GM12873 (cell line): Measurements from ENCODE around the gene PRSS37.

ENCODE experiments used
- CTCF ChIP-seq: IDR thresholded peaks from 2 replicates; pipeline ENCODE4 v1.5.1; 2012; ENCODE audit warnings: low read depth, mild to moderate bottlenecking, moderate library complexity, low read length, control low read depth; ENCODE audit not compliant: insufficient read depth; ENCODE audit errors: missing control alignments

PRSS37 gene

GRCh38 chr7:141841385-141841784 lies at the start of gene PRSS37:
Gene PRSS37 (minus strand): TSS chr7:141841485. CDS start chr7:141841049, 436 bp downstream.
- no peak for TF ChIP-seq CTCF

GRCh38 chr7:141889321-141889720 lies 48.0 kb upstream of the PRSS37 start:
- no peak for TF ChIP-seq CTCF

GRCh38 chr7:141884539-141885225 lies 43.4 kb upstream of the PRSS37 start:
- no peak for TF ChIP-seq CTCF

- no peak for TF ChIP-seq CTCF
Observed at GRCh38 chr7:141880960-141881359, 39.7 kb upstream of the PRSS37 start.

- no peak for TF ChIP-seq CTCF
Observed at GRCh38 chr7:141877365-141877764, 36.1 kb upstream of the PRSS37 start.

- TF ChIP-seq CTCF: no peak
Observed at GRCh38 chr7:141876371-141876770, 35.1 kb upstream of the PRSS37 start.

GRCh38 chr7:141875453-141875852 lies 34.2 kb upstream of the PRSS37 start:
- no peak for TF ChIP-seq CTCF

GRCh38 chr7:141874787-141875186 lies 33.5 kb upstream of the PRSS37 start:
- TF ChIP-seq CTCF: no peak
